Stimulated activated memory B cell treated with anti-CD40 and anti-IgM and Interleukin-4, amounts not matched to agents 10 μg/mL and 1 μg/mL and 100 μg/mL, for 72 hours (primary cell): ENCODE data around the gene PARD3B.

Source experiments
- ATAC-seq: fragments of 150-1000 bp; cut with Tn5 transposase; 2 replicates; pipeline ENCODE4 v1.10.0; 2021
- H3K27ac Mint-ChIP-seq: one replicate; pipeline ENCODE4 v1.8.0; 2022; ENCODE audit warnings: mild to moderate bottlenecking, mixed read lengths
- H3K27me3 Mint-ChIP-seq: one replicate; pipeline ENCODE4 v1.8.0; 2022; ENCODE audit warnings: mixed read lengths
- H3K36me3 Mint-ChIP-seq: one replicate; pipeline ENCODE4 v1.8.0; 2022; ENCODE audit warnings: mixed read lengths
- H3K4me1 Mint-ChIP-seq: one replicate; pipeline ENCODE4 v1.8.0; 2022; ENCODE audit warnings: mixed read lengths
- H3K4me3 Mint-ChIP-seq: one replicate; pipeline ENCODE4 v1.8.0; 2022; ENCODE audit warnings: mild to moderate bottlenecking, moderate library complexity, mixed read lengths
- H3K9me3 Mint-ChIP-seq: one replicate; pipeline ENCODE4 v1.8.0; 2022; ENCODE audit warnings: mixed read lengths

PARD3B gene

DNA sequence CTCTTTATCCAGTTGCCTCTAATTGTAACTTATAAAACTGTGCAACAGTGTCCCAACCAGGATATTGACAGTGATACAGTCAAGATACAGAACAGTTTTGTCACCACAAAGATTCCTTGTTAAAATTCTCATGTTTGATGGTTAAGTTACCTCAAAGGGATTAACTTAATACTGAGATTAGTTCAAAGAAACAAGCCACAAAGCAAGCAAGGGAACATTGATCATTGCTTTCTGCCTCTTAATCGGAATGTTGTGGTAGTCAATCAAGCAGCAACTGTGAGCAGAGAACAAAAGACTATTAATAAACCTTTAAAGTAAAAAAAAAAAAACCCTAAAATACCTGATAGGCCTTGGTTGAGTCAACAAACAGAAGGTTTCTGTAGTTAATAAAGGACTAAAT lies 352.3 kb downstream of the PARD3B start:
- Mint-ChIP-seq H3K9me3 (peaks cover 11% of the 10 kb centered on the region), H3K36me3 (peaks cover 6% of the 10 kb centered on the region), H3K4me1 (peaks cover 6% of the 10 kb centered on the region), H3K27me3 (no peaks in the 10 kb centered on the region), H3K27ac (no peak overlapping the region), H3K4me3 (no peak overlapping the region)
- ATAC-seq: no peak

DNA sequence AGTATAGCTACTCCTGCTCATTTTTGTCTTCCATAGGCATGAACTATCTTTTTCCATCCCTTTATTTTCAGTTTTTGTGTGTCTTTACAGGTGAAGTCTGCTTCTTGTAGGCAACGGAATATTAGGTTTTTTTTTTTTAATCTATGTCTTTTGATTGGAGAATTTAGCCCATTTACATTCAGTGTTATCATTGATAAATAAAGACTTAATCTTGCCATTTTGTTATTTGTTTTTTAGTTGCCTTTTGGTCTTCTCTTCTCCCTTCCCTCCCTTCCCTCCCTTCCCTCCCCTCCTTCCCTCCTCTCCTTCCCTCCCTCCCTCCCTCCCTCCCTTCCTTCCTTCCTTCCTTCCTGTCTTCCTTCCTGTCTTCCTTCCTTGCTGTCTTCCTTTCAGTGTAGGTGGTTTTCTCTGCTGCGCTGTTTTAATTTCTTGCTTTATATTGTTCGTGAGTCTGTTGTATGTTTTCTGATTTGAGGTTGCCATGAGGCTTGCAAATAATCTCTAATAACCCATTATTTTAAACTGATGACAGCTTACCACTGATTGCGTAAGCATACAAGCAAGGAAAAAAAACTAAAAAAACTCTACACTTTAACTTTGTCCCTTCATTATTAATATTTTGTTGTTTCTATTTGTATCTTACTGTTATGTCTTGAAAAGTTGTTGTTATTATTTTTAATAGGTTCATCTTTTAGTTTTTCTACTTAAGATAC lies 353.8 kb downstream of the PARD3B start:
- no peak for ATAC-seq
- no peaks in the 10 kb centered on the region for H3K27me3 Mint-ChIP-seq
- H3K27ac Mint-ChIP-seq: no peak overlapping the region
- H3K36me3 Mint-ChIP-seq: peaks cover 6% of the 10 kb centered on the region
- H3K9me3 Mint-ChIP-seq: peaks cover 11% of the 10 kb centered on the region
- no peak overlapping the region for H3K4me3 Mint-ChIP-seq
- peaks cover 6% of the 10 kb centered on the region for H3K4me1 Mint-ChIP-seq

DNA sequence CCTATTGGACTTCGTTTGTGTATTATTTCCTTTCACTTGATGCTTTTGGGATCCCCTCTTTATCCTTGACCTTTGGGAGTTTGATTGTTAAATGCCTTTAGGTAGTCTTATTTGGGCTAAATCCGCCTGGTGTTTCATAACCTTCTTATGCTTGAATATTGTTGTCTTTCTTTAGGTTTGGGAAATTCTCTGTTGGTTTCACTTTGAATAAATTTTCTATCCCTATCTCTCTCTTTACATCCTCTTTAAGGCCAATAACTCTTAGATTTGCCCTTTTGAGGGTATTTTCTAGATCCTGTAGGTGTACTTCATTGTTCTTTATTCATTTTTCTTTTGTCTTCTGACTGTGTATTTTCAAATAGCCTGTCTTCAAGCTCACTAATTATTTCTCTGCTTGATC lies 354.7 kb downstream of the PARD3B start:
- no peak overlapping the region for H3K27ac Mint-ChIP-seq
- peaks cover 6% of the 10 kb centered on the region for H3K36me3 Mint-ChIP-seq
- H3K4me3 Mint-ChIP-seq: no peak overlapping the region
- ATAC-seq: no peak
- H3K4me1 Mint-ChIP-seq: peaks cover 6% of the 10 kb centered on the region
- H3K9me3 Mint-ChIP-seq: peaks cover 11% of the 10 kb centered on the region
- H3K27me3 Mint-ChIP-seq: no peaks in the 10 kb centered on the region

DNA sequence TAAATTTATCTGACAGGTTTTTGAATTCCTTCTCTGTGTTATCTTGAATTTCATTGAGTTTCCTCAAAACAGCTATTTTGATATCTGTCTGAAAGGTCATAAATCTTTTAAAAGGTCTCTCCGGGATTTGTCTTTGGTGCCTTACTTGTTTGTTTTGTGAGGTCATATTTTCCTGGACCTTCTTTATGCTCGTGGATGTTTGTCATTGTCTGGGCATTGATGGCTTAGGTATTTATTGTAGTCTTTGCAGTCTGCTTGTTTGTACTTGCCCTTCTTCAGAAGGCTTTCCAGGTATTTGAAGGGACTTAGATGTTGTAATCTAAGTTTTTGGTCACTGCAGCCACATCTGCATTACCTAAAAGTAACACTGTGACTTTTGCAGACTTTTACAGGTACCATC lies 355.2 kb downstream of the PARD3B start:
- H3K9me3 Mint-ChIP-seq: peaks cover 11% of the 10 kb centered on the region
- H3K4me3 Mint-ChIP-seq: no peak overlapping the region
- H3K4me1 Mint-ChIP-seq: peaks cover 6% of the 10 kb centered on the region
- ATAC-seq: no peak
- H3K36me3 Mint-ChIP-seq: peaks cover 6% of the 10 kb centered on the region
- H3K27me3 Mint-ChIP-seq: no peaks in the 10 kb centered on the region
- no peak overlapping the region for H3K27ac Mint-ChIP-seq

DNA sequence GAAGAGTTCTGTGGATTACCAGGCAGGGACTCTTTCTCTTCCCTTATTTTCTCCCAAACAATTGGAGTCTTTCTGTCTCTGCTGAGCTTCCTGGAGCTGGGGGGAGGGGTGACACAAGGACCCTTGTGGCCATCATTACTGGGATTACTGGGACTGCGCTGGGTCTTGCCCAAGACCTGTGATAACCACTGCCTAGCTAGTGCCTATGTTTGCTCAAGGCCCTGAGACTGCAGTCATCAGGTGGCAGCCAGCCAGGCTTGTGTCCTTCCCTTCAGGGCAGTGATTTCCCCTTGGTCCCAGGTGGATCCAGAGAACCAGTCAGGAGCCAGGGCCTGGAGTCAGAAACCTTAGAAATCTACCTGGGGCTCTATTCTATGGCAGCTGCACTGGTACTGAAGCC lies 355.6 kb downstream of the PARD3B start:
- Mint-ChIP-seq H3K36me3 (peaks cover 6% of the 10 kb centered on the region), H3K27ac (no peak overlapping the region), H3K4me3 (no peak overlapping the region)

DNA sequence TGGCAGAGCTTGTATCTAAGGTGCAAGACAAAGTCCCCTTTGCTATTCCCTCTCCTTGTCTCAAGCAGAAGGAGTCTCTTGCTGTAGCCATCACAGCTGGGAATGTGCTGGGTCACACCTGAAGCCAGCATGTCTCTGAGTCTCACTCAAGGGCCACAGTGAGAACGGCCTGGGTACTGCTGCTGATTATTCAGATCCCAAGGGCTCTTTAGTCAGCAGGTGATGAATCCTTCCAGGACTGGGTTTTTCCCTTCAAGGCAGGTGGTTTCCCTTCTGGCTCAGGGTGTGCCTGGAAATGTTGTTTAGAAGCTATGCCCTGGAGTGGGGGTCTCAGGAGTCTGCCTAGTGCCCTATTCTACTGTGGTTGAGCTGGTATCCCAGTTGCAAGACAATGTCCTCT lies 356.3 kb downstream of the PARD3B start:
- no peak for ATAC-seq
- Mint-ChIP-seq H3K27me3 (peaks cover 4% of the 10 kb centered on the region), H3K27ac (no peak overlapping the region)

More for the DNA sequence above, 355.6 kb downstream of the PARD3B start:
- Mint-ChIP-seq H3K9me3 (peaks cover 11% of the 10 kb centered on the region), H3K4me1 (peaks cover 6% of the 10 kb centered on the region), H3K27me3 (no peaks in the 10 kb centered on the region)
- ATAC-seq: no peak

DNA sequence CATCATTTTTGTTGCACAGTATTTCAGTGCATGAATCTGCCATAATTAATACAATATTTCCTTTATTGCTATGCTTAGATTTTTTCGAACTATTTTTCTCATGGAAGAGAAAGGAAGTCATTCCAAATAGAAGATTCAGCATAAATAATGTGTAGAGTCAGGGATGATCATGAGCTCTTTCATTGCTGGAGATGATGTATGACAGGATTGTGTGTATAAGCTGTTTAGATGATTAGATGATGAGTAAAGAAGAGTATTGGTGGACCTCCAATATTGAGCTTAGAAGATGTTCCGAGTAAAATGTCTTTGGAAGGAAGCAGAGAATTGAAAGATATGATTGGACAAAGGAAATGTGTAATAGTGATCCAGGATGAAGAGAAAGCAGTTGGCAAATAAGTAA lies 364.5 kb downstream of the PARD3B start:
- Mint-ChIP-seq H3K36me3 (no peaks in the 10 kb centered on the region), H3K9me3 (no peaks in the 10 kb centered on the region), H3K27ac (no peak overlapping the region), H3K4me3 (no peak overlapping the region), H3K4me1 (no peaks in the 10 kb centered on the region), H3K27me3 (peaks cover 7% of the 10 kb centered on the region)
- no peak for ATAC-seq

More for the DNA sequence above, 356.3 kb downstream of the PARD3B start:
- Mint-ChIP-seq H3K4me1 (peaks cover 6% of the 10 kb centered on the region), H3K9me3 (peaks cover 11% of the 10 kb centered on the region), H3K36me3 (peaks cover 6% of the 10 kb centered on the region), H3K4me3 (no peak overlapping the region)

DNA sequence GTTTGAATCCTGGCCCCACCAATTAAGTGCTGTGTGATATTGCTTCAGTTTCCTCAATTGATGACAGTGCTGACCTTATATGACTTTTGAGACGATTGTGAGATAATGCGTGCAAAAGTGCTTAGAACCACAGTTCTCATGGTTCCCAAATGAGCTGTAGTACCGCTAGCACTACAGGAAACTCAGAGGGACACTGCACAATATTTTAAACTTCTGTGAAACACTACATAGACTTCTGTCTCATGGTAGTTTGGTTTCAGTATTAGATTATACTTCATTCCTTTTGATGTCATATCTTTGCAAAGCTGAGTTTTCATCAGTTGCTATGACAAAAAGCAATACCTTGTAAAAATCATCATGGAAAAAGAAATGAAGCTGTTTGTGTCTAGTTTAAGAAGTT lies 368.0 kb downstream of the PARD3B start:
- Mint-ChIP-seq H3K27me3 (no peaks in the 10 kb centered on the region), H3K4me1 (no peaks in the 10 kb centered on the region), H3K36me3 (no peaks in the 10 kb centered on the region), H3K27ac (no peak overlapping the region), H3K9me3 (no peaks in the 10 kb centered on the region), H3K4me3 (no peak overlapping the region)
- ATAC-seq: no peak

DNA sequence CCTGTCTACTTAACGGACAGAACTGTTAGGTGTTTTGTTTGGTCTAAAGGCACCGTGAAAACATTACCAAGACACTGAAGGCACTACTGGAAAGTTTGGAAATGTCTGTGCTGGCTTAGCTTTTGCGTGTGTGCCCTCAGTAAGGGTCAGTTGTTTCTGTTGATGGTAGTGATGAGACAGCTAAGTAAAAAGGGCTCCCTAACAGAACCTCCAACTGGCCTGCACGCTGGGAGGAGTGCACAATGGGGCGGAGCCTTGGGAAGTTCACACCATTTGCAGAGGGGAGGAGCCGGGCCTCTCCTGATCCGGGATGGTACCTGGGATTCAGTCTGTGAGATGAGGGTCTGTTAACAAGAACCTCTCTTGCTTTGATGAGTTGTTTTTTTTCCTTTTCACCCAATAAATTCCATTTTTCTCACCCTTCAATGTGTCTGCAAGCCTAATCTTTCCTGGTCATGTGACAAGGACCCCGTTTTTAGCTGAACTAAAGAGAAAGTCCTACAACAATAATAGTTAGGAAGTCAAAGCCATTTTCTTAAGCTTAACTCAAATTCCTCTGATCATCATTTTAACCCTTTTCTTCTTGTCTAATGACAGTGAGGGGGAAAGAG lies 368.7 kb downstream of the PARD3B start:
- Mint-ChIP-seq H3K9me3 (no peaks in the 10 kb centered on the region), H3K27ac (no peak overlapping the region), H3K36me3 (no peaks in the 10 kb centered on the region), H3K4me1 (no peaks in the 10 kb centered on the region), H3K27me3 (no peaks in the 10 kb centered on the region), H3K4me3 (no peak overlapping the region)
- ATAC-seq: no peak

DNA sequence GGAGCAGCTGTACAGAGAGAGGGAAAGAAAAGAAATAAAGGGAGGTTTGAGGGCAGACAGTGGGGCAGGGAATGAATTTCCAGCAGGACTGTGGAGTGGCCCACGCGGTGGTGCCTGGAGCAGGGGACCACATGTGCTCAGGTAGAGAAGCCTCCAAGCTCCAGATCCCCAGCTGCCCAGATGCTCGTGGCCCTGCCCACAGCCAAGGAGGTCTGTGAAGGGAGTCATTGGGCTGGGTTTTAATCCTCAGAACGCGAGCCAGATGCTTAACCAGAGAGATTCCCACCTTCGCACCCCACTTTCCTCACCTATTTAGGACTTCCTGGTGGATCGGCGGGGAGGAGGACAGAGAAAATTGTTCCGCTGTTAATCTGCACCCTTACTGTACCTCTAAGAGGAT lies 369.4 kb downstream of the PARD3B start:
- H3K36me3 Mint-ChIP-seq: no peaks in the 10 kb centered on the region
- H3K27me3 Mint-ChIP-seq: no peaks in the 10 kb centered on the region
- H3K9me3 Mint-ChIP-seq: no peaks in the 10 kb centered on the region
- H3K4me3 Mint-ChIP-seq: no peak overlapping the region
- H3K4me1 Mint-ChIP-seq: no peaks in the 10 kb centered on the region
- H3K27ac Mint-ChIP-seq: no peak overlapping the region
- peak; percentile 16 for ATAC-seq

DNA sequence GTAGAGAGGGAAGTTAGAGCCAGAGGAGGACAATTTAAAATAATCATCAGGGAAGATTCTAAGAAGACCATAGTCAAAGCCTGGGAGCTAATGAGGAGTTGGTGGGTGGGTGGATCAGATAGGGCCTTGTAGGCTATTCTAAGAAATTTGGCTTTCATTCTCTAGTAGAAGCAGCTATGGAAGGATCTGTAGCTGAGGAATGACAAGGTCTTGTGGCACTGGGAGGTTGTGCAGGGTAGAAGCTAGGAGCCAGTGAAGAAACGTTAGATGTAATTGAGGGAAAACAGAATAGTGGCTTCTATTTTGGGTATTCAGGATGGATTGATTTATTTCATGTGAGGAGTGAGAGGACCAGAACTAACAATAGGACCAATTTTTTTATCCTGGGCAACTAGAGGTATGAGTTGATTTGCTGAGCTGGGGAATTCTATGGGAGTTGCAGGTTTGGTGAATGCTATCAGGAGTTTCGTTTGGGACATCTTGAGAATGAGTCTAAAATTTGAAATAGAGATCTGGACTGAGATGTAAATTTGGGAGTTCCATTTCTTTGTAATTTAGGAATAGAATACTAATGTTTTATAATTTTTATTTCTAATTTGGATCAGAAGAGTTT lies 371.9 kb downstream of the PARD3B start:
- no peak overlapping the region for H3K27ac Mint-ChIP-seq
- ATAC-seq: no peak
- no peaks in the 10 kb centered on the region for H3K36me3 Mint-ChIP-seq
- H3K4me3 Mint-ChIP-seq: no peak overlapping the region
- H3K4me1 Mint-ChIP-seq: no peaks in the 10 kb centered on the region
- no peaks in the 10 kb centered on the region for H3K9me3 Mint-ChIP-seq
- no peaks in the 10 kb centered on the region for H3K27me3 Mint-ChIP-seq

DNA sequence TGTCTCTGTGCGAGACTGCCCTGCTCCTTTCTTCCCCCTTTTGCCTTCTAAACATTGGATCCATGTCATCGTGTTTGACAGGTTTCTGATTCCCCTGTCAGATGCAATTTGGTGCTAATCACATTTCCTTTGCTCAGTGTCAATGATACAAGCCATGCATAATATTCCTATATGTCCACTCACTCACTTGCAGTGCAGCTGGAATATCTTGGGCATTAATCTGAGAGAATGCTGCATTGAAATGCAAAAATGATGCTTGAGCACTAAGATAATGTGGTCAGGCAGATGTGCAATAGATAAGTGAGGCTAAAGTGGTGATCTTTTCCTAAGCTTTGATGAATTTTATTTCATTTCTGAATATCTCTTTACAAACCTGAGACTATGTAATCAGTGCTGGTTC lies 375.5 kb downstream of the PARD3B start:
- H3K27me3 Mint-ChIP-seq: no peaks in the 10 kb centered on the region
- H3K4me1 Mint-ChIP-seq: no peaks in the 10 kb centered on the region
- no peak overlapping the region for H3K4me3 Mint-ChIP-seq
- no peak overlapping the region for H3K27ac Mint-ChIP-seq
- H3K36me3 Mint-ChIP-seq: no peaks in the 10 kb centered on the region
- no peaks in the 10 kb centered on the region for H3K9me3 Mint-ChIP-seq
- ATAC-seq: no peak

DNA sequence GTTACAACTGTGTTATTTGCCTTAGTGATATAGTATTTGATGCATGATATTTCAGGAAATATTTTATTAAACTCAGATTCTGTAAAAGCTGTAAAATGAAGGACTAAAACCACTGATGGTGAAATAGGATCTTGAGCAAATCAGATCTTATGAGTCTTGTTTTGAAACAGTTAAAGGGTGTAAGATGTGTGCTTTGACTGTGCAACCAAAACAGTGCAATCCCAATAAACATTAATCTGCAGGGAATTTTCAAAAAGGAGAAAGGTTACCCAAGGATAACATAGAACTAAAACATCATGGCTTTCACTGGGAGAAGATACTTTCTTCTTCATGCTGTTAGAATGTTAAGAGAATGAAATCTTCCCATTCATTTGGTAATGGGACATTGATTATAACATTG lies 378.7 kb downstream of the PARD3B start:
- Mint-ChIP-seq H3K27ac (no peak overlapping the region), H3K4me3 (no peak overlapping the region), H3K4me1 (no peaks in the 10 kb centered on the region), H3K36me3 (no peaks in the 10 kb centered on the region), H3K27me3 (no peaks in the 10 kb centered on the region), H3K9me3 (no peaks in the 10 kb centered on the region)
- ATAC-seq: no peak

DNA sequence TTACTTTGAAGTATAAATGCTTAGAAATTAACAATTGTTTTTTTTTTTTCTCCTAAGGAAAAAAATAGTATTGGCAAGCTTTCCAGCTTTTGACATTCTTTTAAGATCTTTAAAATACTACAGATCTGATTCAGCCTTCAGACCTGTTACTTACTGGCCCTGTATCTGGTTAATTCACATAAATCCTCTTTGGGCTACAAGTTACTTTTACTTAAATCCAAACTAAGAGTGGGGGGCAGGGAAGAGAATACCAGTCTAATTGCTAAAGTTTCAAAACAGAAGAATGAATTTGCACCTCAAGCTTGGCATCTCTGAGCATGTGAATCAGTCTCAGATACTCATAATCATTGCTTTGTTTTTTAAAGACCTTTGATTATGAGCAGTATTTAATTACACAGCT lies 386.3 kb downstream of the PARD3B start:
- H3K4me1 Mint-ChIP-seq: no peaks in the 10 kb centered on the region
- H3K9me3 Mint-ChIP-seq: no peaks in the 10 kb centered on the region
- H3K36me3 Mint-ChIP-seq: no peaks in the 10 kb centered on the region
- H3K27me3 Mint-ChIP-seq: no peaks in the 10 kb centered on the region
- no peak for ATAC-seq
- no peak overlapping the region for H3K27ac Mint-ChIP-seq
- H3K4me3 Mint-ChIP-seq: no peak overlapping the region

DNA sequence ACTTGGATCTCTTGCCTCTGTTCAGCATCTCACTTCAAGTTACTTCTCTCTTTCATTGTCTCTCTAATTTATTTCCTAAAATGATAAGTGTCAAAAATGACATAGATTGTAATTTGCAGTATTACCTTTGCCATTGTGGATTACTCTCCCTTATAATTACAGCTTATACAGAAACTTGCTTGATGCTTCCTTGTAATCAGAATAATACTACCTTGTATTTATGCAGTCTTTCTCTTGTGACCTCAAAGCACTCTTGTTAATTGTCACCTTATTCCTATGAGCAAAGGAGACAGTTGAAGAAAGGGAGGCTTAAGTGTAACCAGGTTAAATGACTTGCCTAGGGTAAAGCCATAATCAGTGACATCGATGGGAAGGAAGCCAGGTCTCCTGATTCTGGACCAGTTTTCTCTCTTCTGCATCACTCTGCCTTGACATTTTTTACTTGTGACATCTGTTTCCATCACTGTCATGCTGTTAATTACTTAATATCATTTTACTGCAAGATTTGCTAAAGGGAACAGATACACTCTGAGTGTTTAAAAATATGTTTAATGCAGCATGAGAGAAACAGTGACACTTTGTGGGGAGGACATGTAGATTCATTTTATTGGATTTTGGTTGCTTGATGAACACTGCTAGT lies 388.6 kb downstream of the PARD3B start:
- no peaks in the 10 kb centered on the region for H3K36me3 Mint-ChIP-seq
- no peak for ATAC-seq
- no peaks in the 10 kb centered on the region for H3K27me3 Mint-ChIP-seq
- no peak overlapping the region for H3K4me3 Mint-ChIP-seq
- H3K4me1 Mint-ChIP-seq: no peaks in the 10 kb centered on the region
- no peak overlapping the region for H3K27ac Mint-ChIP-seq
- no peaks in the 10 kb centered on the region for H3K9me3 Mint-ChIP-seq

DNA sequence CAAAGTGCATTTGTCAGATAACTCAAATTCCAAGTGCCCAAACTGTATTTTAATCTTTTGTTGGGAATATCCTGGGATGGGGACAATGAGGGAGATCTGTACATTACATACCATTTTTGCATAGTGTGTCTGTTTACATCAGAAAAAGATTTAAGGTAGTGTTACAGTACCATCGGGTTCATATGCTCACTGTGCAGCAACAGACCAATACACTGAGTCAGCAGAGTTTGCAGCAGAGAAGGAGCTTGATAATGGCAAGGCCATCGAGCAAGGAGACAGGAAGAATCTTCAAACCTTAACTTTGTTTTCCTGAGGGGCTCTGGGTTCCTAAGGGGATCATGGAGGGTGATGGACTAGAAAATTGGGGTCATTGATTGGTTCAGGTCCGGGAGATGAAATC lies 399.7 kb downstream of the PARD3B start:
- Mint-ChIP-seq H3K9me3 (peaks cover 5% of the 10 kb centered on the region), H3K36me3 (no peaks in the 10 kb centered on the region), H3K27ac (no peak overlapping the region), H3K4me1 (no peaks in the 10 kb centered on the region), H3K4me3 (no peak overlapping the region), H3K27me3 (no peaks in the 10 kb centered on the region)
- no peak for ATAC-seq
